Esophagus squamous epithelium (tissue), 5 donors: ENCODE measurements around the gene CTNND2. TPM values are rescaled to one million over a fixed set of nuclear protein-coding genes. Genes with fewer than 3 reads are reported as not detected.

Experiments
- DNase-seq: peaks from one replicate; lab custom pipeline; 2025; lab: John Stamatoyannopoulos, UW
- H3K27ac ChIP-seq, 4 donors: fragments of 200-600 bp; sonication (generic); one replicate each; pipeline ENCODE4 v1.5.1; 2016 to 2019; ENCODE audit warnings: mild to moderate bottlenecking in 1 of 4
- H3K27me3 ChIP-seq, 4 donors: fragments of 200-600 bp; sonication (generic); 1 replicate in 3 of 4; 2 replicates in 1 of 4; pipeline versions ENCODE4 v1.5.1 to v1.6.0; 2017 to 2021; ENCODE audit warnings: antibody characterized with exemption in 1 of 4
- H3K36me3 ChIP-seq, 3 donors: fragments of 200-600 bp; sonication (generic); one replicate each; pipeline ENCODE4 v1.5.1; 2016 to 2019
- H3K4me1 ChIP-seq, 3 donors: fragments of 200-600 bp; sonication (generic); one replicate each; pipeline ENCODE4 v1.5.1; 2017 to 2019
- H3K4me3 ChIP-seq, 4 donors: fragments of 200-600 bp; sonication (generic); 1 replicate in 3 of 4; 2 replicates in 1 of 4; pipeline ENCODE4 v1.5.1; 2016 to 2019; ENCODE audit warnings: mild to moderate bottlenecking in 2 of 4, moderate library complexity in 1 of 4
- H3K9me3 ChIP-seq, 3 donors: fragments of 200-600 bp; sonication (generic); one replicate each; pipeline ENCODE4 v1.5.1; 2016 to 2019
- POLR2A ChIP-seq, 4 donors: fragments of 450-650 bp; IDR thresholded peaks; one replicate each; pipeline ENCODE4 v1.6.1; 2017; ENCODE audit warnings: antibody characterized with exemption in 4 of 4, mild to moderate bottlenecking in 4 of 4, moderate library complexity in 3 of 4
- WGBS, 2 donors: methylation state at CpG; one replicate each; pipeline ENCODE4 v1.1.5; 2018; 5-methylcytosine and 5-hydroxymethylcytosine counted together
- intact Hi-C: fragments of 100-400 bp; cut with DNase I; formaldehyde crosslinking; loops from one replicate; pipeline ENCODE4 v1.15.0; 2022
- total RNA-seq, 4 donors: library from RNA; depleted of rRNA; stranded (reverse); fragments of >200 nt; gene quantifications; one replicate each; pipeline ENCODE4 v1.1.0, GENCODE V29; 2016
- TF ChIP-seq, protein P1 (sequence below), 6 experiments: fragments of 450-650 bp in 4 of 6; fragments of 200-600 bp in 2 of 6; sonication (generic) in 2 of 6; IDR thresholded peaks; one replicate each; pipeline ENCODE4 v1.5.1; 2016 to 2019; ENCODE audit warnings: antibody characterized with exemption in 6 of 6, mild to moderate bottlenecking in 4 of 6, moderate library complexity in 4 of 6
- donor health status: DM: yes; HTN: yes; CAD: no.

Gene CTNND2
- total RNA-seq, 4 donors from 2014 or later = 0.38 to 0.50 TPM; not detected in 2

DNA sequence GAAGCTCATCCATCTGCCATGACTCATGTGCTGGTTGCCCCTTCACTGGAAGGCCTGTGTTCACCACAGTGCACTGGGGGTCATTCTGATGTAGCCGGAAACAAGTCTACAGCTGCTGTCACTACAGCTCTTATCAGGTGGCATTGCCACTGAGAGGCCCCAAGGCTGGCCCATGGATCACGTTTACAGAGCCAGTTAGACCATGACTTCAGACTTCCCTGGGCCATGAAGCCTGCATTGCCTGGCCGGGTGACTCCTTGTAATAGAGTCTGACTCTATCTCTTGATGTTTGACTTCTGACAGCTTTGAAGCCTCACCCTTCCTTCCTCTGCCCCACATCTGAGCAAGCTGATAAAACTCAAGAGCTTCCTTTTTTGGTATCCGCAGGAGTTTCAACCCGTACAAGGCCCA is 669.7 kb downstream of the CTNND2 start:
- no peaks in the 10 kb centered on the region for H3K4me1 ChIP-seq
- no peak overlapping the region for H3K4me3 ChIP-seq
- H3K27ac ChIP-seq = no peak overlapping the region
- WGBS, 2 donors = 60 to 67% methylated on average over 3 to 4 of the region's 5 CpGs
- H3K36me3 ChIP-seq = no peaks in the 10 kb centered on the region
- H3K9me3 ChIP-seq = no peaks in the 10 kb centered on the region
- no peak for DNase-seq
- intact Hi-C loops = no loop called here
- TF ChIP-seq, protein P1, sequence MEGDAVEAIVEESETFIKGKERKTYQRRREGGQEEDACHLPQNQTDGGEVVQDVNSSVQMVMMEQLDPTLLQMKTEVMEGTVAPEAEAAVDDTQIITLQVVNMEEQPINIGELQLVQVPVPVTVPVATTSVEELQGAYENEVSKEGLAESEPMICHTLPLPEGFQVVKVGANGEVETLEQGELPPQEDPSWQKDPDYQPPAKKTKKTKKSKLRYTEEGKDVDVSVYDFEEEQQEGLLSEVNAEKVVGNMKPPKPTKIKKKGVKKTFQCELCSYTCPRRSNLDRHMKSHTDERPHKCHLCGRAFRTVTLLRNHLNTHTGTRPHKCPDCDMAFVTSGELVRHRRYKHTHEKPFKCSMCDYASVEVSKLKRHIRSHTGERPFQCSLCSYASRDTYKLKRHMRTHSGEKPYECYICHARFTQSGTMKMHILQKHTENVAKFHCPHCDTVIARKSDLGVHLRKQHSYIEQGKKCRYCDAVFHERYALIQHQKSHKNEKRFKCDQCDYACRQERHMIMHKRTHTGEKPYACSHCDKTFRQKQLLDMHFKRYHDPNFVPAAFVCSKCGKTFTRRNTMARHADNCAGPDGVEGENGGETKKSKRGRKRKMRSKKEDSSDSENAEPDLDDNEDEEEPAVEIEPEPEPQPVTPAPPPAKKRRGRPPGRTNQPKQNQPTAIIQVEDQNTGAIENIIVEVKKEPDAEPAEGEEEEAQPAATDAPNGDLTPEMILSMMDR (IDR thresholded peaks at IDR 0.05) = no peak
- TF ChIP-seq POLR2A (IDR thresholded peaks at IDR 0.05) = no peak
- no peaks in the 10 kb centered on the region for H3K27me3 ChIP-seq

DNA sequence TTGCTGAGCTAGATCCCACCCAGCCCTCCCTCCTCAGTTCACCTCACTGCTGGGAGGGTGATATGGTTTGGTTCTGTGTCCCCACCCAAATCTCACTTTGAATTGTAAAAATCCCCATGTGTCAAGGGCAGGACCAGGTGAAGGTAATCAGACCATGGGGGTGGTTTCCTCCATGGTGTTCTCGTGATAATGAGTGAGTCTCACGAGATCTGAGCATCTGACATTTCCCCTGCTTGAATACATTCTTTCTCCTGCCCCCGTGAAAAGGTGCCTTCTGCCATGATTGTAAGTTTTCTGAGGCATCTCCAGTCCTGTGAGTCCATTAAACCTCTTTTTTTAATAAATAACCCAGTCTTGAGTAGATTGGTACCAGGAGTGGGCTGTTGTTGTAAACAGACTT is 673.4 kb downstream of the CTNND2 start:
- Histone ChIP-seq H3K9me3 (no peaks in the 10 kb centered on the region), H3K27ac (no peak overlapping the region), H3K27me3 (no peaks in the 10 kb centered on the region), H3K4me1 (no peaks in the 10 kb centered on the region), H3K36me3 (no peaks in the 10 kb centered on the region), H3K4me3 (no peak overlapping the region)
- intact Hi-C loops = no loop called here
- no peak for DNase-seq
- TF ChIP-seq POLR2A (IDR thresholded peaks at IDR 0.05) = no peak
- TF ChIP-seq, protein P1 (IDR thresholded peaks at IDR 0.05) = no peak
- 89 to 91% methylated on average over 3 of the region's 3 CpGs for WGBS, 2 donors

DNA sequence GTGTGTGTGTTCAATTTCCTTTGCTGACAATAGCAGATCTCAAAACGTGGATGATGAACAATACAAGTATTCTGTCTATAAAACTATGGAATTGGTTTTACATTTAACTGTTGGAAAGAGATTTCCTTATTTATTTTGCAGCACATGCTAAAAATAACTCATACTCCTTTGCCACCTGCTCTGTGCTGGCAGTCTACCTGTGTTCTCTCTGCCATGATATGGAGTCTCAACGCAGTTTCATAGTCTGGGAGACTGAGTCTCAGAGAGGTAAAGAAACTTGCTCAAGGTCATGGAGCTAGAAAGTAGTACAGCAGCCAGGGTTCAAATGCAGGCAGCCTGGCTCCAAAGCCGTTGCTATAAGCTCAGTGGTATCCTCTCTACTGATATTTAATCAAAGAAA is 677.2 kb downstream of the CTNND2 start:
- Histone ChIP-seq H3K27me3 (no peaks in the 10 kb centered on the region), H3K36me3 (no peaks in the 10 kb centered on the region), H3K4me1 (no peaks in the 10 kb centered on the region), H3K9me3 (no peaks in the 10 kb centered on the region), H3K27ac (no peak overlapping the region), H3K4me3 (no peak overlapping the region)
- intact Hi-C loops = no loop called here
- 50 to 51% methylated on average over 3 of the region's 3 CpGs for WGBS, 2 donors
- TF ChIP-seq, protein P1 (IDR thresholded peaks at IDR 0.05) = no peak
- TF ChIP-seq POLR2A (IDR thresholded peaks at IDR 0.05) = no peak
- no peak for DNase-seq

DNA sequence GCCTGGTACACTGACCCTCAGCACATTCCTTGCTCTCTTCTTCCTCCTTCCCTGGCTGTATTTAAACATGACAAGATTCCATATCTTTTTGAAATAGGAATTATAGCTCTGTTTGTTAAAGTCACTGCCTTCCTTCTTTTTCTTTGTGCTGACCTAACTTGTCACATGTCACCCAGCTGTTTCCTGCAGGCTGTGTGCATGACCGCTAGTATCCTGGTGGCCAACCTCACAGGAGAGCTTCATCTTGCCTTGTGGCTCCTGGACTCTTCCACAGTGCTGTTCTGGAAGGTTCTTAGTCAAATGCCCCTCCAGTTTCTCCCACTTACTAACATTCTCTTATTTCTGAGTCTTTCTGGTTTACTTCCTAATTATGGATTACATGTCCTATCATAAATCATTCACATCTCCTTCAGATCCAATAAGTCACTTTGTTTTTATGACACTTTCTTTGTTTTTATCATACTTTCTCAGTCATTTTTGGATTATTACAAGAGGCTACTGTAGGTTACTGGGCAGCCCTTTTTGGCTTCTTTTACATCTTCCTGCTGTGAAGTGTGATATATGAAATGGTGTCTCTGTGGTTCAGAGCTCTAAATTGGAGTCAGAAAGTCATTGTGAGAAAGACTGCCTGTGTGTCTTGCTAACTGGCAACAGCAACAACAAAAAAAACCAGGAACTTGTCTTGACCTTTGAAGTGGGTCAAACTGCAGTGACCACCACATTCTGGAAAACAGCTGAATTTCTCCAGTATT is 679.6 kb downstream of the CTNND2 start:
- Histone ChIP-seq H3K4me1 (no peaks in the 10 kb centered on the region), H3K27me3 (no peaks in the 10 kb centered on the region), H3K27ac (no peak overlapping the region), H3K9me3 (no peaks in the 10 kb centered on the region), H3K4me3 (no peak overlapping the region), H3K36me3 (no peaks in the 10 kb centered on the region)
- 45 to 60% methylated on average over 1 of the region's 1 CpG for WGBS, 2 donors
- intact Hi-C loops = no loop called here
- no peak for TF ChIP-seq POLR2A (IDR thresholded peaks at IDR 0.05)
- TF ChIP-seq, protein P1 (IDR thresholded peaks at IDR 0.05) = no peak
- DNase-seq = no peak

DNA sequence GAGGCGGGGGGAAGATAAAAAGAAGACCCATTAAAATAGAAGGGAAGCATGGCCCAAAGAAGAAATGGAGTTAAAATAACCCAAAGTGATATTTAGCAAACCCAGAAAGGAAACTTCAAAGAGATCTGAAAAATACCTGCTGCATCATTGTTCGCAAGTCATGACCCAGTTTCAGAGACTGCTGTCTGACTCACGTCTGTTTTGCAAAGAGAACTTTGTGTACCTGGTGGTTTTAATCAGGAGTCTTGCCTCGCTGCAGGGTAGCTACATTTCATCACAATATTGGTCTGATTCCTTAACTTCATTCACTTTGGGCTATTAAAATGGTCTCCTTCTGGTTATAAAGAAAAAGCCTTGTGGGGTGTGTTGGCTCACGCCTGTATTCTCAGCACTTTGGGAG is 682.1 kb downstream of the CTNND2 start:
- TF ChIP-seq, protein P1 (IDR thresholded peaks at IDR 0.05) = no peak
- no peak for TF ChIP-seq POLR2A (IDR thresholded peaks at IDR 0.05)

More for the DNA sequence above, 682.1 kb downstream of the CTNND2 start:
- intact Hi-C loops = no loop called here
- Histone ChIP-seq H3K4me1 (no peaks in the 10 kb centered on the region), H3K27ac (no peak overlapping the region), H3K9me3 (no peaks in the 10 kb centered on the region), H3K27me3 (no peaks in the 10 kb centered on the region), H3K4me3 (no peak overlapping the region), H3K36me3 (no peaks in the 10 kb centered on the region)
- no peak for DNase-seq
- WGBS, 2 donors = 58 to 69% methylated on average over 4 to 5 of the region's 5 CpGs
